C4-2B (cell line): Measurements from ENCODE around the gene THTPA.

ENCODE experiments used
- H3K27ac ChIP-seq: fragments of 450-650 bp; 2 replicates; pipeline ENCODE4 v1.5.1; 2017
- ZFX ChIP-seq: fragments of 450-650 bp; IDR thresholded peaks from 2 replicates; pipeline ENCODE4 v1.6.1; 2017
- TF ChIP-seq, protein P1 (sequence below): fragments of 450-650 bp; conservative IDR thresholded peaks from 2 replicates; pipeline ENCODE4 v1.5.1; 2017; ENCODE audit warnings: mild to moderate bottlenecking

THTPA gene

DNA sequence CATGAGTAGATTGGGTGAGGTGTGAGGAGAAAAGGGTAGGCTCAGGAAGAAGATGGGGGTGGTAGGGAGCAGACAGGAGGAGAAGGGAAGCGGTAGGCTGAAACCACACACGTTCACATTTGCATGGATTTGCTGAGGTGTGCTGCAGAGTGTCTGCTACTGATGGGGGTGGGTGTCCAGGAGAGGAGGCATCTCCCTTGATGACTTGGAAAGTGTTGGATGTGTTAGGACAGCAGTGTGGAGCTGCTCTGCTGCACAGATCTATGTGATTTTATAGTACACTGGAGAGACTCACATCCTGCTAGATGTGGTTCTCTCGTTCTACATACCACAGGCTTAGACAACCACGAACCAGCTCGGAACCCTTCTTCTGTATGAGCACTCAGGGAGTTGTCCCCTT lies 13.8 kb upstream of the THTPA start:
- TF ChIP-seq ZFX, result no peak
- TF ChIP-seq, protein P1, sequence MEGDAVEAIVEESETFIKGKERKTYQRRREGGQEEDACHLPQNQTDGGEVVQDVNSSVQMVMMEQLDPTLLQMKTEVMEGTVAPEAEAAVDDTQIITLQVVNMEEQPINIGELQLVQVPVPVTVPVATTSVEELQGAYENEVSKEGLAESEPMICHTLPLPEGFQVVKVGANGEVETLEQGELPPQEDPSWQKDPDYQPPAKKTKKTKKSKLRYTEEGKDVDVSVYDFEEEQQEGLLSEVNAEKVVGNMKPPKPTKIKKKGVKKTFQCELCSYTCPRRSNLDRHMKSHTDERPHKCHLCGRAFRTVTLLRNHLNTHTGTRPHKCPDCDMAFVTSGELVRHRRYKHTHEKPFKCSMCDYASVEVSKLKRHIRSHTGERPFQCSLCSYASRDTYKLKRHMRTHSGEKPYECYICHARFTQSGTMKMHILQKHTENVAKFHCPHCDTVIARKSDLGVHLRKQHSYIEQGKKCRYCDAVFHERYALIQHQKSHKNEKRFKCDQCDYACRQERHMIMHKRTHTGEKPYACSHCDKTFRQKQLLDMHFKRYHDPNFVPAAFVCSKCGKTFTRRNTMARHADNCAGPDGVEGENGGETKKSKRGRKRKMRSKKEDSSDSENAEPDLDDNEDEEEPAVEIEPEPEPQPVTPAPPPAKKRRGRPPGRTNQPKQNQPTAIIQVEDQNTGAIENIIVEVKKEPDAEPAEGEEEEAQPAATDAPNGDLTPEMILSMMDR, result no peak
- H3K27ac ChIP-seq, result no peak overlapping the region

DNA sequence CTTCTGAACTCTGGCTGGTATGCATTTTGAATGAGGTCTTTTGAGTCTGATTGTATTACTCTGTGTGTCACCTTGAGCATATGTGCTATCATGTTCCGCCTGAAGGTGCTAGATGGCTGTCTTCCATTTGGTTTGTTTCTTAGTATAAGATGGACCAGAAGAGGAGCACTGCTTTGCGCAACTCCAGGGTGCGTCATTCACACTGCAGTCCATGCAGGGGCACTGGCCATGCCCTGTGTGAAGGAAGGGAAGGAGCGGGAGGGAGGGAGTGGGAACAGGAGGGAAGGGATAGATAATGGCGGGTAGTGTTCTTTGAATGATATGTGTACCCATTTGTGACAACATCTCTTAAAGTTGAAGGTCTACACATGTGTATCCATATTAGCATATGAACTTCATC lies 12.7 kb upstream of the THTPA start:
- no peak overlapping the region for H3K27ac ChIP-seq

DNA sequence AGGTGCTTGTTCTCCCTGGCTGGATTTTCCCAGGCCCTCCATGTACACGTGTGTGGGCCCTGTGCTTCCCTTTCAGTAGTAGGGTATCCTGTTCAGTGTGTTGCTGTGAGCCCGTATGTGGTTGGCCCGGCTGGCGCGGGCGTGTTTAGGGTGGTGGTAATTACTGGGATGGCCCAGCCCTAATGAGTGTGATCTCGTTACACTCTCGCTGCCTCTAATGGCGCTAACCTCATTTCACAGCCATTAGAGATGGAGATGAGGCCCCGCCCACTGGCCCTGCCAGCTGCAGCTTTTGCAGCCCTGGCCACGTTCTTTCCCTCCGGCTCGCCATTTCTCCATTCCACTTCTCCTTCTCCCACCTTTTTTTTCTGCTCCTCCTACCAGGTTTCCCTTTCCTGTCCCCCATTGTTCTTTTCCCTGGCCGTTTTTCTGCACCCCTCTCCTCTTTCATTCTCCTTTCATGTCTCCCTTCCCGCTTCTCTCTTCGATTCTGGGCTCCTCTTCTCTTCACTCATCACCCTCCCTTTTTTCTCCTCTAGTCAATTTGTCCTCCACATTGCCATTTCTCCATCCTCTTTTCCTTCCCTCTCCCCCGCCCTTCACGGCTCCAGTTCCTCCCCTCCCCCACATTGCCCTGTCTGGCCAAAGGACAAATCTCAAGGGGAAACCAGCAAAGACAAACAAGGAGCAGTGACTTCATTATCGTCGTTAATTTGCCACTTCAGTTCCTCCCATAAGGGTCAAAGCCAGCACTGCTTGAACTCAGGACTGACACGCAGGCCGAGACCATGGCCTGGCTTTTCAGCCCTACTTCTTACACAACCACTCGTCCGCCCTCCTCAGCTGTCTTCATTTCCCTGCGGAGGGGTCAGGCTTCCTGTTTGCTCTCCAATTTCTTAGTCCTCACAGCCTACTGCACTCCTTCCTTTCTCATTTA lies 11.3 kb upstream of the THTPA start:
- TF ChIP-seq, protein P1, result no peak
- no peak for TF ChIP-seq ZFX
- no peak overlapping the region for H3K27ac ChIP-seq

More for the DNA sequence above, 12.7 kb upstream of the THTPA start:
- no peak for TF ChIP-seq ZFX
- TF ChIP-seq, protein P1, result no peak

DNA sequence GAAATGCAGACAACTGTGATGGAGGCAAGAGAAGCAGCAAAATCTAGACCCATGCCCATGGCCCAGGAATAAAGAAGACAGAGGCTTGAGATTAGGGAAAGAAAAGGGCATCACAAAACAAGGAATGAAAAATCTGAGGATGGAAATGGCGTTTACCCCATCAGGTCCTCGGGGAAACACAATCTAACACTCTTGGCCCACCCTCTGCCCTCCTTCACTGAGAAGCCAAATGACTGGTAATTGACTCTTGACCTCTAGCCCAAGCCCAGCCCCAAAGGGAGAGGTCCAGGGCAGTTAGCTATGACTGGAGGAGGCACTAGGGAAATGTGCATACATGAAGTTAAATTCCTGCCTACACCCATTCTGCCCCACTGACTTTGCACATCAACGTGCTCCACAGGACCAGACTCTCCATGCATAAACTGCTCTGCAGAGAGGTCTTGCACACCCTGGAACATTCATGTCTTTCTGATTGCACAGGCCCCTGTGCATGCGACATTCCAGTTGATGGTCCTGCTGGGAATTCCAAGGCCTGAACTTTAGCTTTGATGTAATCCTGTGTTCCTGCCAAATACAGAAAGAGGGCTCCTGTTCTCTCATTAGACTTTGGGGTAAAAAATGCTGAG lies 10.2 kb upstream of the THTPA start:
- TF ChIP-seq ZFX, result no peak
- TF ChIP-seq, protein P1, result no peak
- no peak overlapping the region for H3K27ac ChIP-seq

DNA sequence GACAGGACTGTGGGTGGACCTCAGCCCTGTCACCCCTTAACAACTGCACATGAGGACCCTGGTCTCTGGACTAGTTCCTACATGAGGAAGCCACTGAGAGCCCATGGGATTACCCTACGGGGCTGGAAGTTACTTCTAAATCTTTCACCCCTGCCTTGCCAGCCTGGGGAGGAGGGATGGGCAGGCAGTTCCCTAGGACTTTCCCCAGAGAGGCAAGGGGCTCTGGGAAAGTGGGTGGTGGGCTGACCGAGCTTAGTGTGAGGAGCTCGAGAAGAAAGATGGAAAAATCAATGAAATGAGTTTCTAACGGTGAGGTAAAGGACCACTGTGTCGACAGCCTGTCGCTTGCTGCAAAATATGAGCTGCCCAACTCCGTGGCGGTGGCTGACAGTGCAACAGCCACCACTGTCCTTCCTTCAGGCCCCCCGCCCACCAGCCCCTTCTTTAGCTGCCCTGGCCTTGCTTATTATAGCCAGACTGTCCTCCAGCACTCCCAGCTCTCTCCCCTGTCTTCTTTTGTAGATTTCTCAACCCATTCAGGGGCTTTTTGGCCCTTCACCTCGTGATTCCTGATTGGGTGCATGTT lies 9.5 kb upstream of the THTPA start:
- TF ChIP-seq ZFX, result no peak
- TF ChIP-seq, protein P1, result no peak
- H3K27ac ChIP-seq, result no peak overlapping the region

DNA sequence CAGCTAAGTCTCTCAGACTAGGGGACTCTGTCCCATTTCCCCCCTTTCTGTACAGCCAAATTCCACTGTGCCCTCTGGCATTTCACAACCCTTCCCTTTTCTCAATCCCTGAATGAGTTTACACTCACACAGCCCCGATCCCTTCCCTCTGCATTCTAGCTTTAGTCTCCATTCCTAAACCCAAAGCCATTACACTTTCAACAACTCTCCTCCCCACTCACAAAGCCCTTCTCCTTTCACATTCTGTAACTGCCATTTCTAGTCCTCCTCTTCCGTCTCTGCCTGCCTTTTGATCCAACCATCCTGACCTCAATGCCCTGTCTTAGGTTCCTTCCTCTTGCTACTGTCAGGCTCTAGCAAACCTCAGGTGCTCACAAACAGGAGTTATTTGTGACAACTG lies 8.1 kb upstream of the THTPA start:
- TF ChIP-seq ZFX, result no peak
- TF ChIP-seq, protein P1, result no peak
- no peak overlapping the region for H3K27ac ChIP-seq
